Loucy (cell line): ENCODE data around the gene RAB3GAP1.

Experiments used
- H2AFZ ChIP-seq: fragments of 200-600 bp; sonication (generic); 2 replicates; pipeline ENCODE4 v1.6.0; 2016; ENCODE audit warnings: antibody characterized with exemption, mild to moderate bottlenecking, low read length, moderate library complexity
- H3F3A ChIP-seq: fragments of 200-600 bp; 2 replicates; pipeline ENCODE4 v1.6.0; 2016; ENCODE audit warnings: antibody characterized with exemption, low read depth, mild to moderate bottlenecking
- H3K27me3 ChIP-seq: fragments of 200-600 bp; sonication (generic); 2 replicates; pipeline ENCODE4 v1.6.1; 2014; ENCODE audit warnings: low read length, mild to moderate bottlenecking; ENCODE audit not compliant: insufficient read depth, poor library complexity, severe bottlenecking
- H3K36me3 ChIP-seq: fragments of 200-600 bp; sonication (generic); 2 replicates; pipeline ENCODE4 v1.6.1; 2016; ENCODE audit warnings: low read length; ENCODE audit not compliant: insufficient read depth
- H3K4me1 ChIP-seq: fragments of 200-600 bp; sonication (generic); 2 replicates; pipeline ENCODE4 v1.5.1; 2014; ENCODE audit warnings: low read length, mild to moderate bottlenecking; ENCODE audit not compliant: insufficient read depth, poor library complexity, severe bottlenecking
- H3K4me2 ChIP-seq: fragments of 200-600 bp; sonication (generic); 2 replicates; pipeline ENCODE4 v1.6.0; 2014; ENCODE audit warnings: antibody characterized with exemption, low read length, low read depth, mild to moderate bottlenecking; ENCODE audit not compliant: poor library complexity, severe bottlenecking
- H3K4me3 ChIP-seq: fragments of 200-600 bp; sonication (generic); 2 replicates; pipeline ENCODE4 v1.5.1; 2014; ENCODE audit warnings: low read length, mild to moderate bottlenecking, mixed read lengths; ENCODE audit not compliant: poor library complexity, severe bottlenecking
- H3K79me2 ChIP-seq: fragments of 200-600 bp; sonication (generic); 2 replicates; pipeline ENCODE4 v1.6.1; 2014; ENCODE audit warnings: low read length; ENCODE audit not compliant: insufficient read depth
- H3K9ac ChIP-seq: fragments of 200-600 bp; sonication (generic); 2 replicates; pipeline ENCODE4 v1.6.0; 2014; ENCODE audit warnings: mild to moderate bottlenecking, low read depth, low read length, moderate library complexity; ENCODE audit not compliant: poor library complexity, severe bottlenecking
- H3K9me2 ChIP-seq: fragments of 200-600 bp; sonication (generic); replicated peaks from 2 replicates; pipeline ENCODE4 v1.6.1; 2016; ENCODE audit warnings: low read depth, low read length, mixed read lengths
- H3K9me3 ChIP-seq: fragments of 200-600 bp; sonication (generic); 2 replicates; pipeline ENCODE4 v1.6.1; 2014; ENCODE audit warnings: mild to moderate bottlenecking, antibody characterized with exemption, low read length, low read depth; ENCODE audit not compliant: insufficient read depth
- H4K20me1 ChIP-seq: fragments of 200-600 bp; sonication (generic); 2 replicates; pipeline ENCODE4 v1.6.0; 2014; ENCODE audit warnings: antibody characterized with exemption, low read length, mild to moderate bottlenecking; ENCODE audit not compliant: insufficient read depth, poor library complexity, severe bottlenecking
- CTCF ChIP-seq: fragments of 200-600 bp; sonication (generic); conservative IDR thresholded peaks from 2 replicates; pipeline ENCODE4 v1.5.1; 2014; ENCODE audit warnings: mild to moderate bottlenecking, antibody characterized with exemption, low read length
- EZH2phosphoT487 ChIP-seq: fragments of 200-600 bp; IDR thresholded peaks from 2 replicates; pipeline ENCODE4 v1.6.1; 2018; ENCODE audit warnings: antibody characterized with exemption, mild to moderate bottlenecking, moderate library complexity, borderline replicate concordance

Gene RAB3GAP1

GRCh38 chr2:135066710-135067109 is 14.6 kb downstream of the RAB3GAP1 start:
- H3K9me2 ChIP-seq = no peaks in the 10 kb centered on the region
- peaks cover 14% of the 10 kb centered on the region for H3K4me1 ChIP-seq
- H3K9me3 ChIP-seq = peaks cover 9% of the 10 kb centered on the region
- H3K79me2 ChIP-seq = peaks cover 83% of the 10 kb centered on the region
- H4K20me1 ChIP-seq = peaks cover 9% of the 10 kb centered on the region
- H3K36me3 ChIP-seq = peaks cover 24% of the 10 kb centered on the region; the same call in 1 of the 2 replicates
- H3F3A ChIP-seq = no peaks in the 10 kb centered on the region
- no peak overlapping the region for H2AFZ ChIP-seq
- no peak overlapping the region for H3K4me2 ChIP-seq
- H3K27me3 ChIP-seq = no peaks in the 10 kb centered on the region
- TF ChIP-seq CTCF = no peak
- no peak for TF ChIP-seq EZH2phosphoT487
- no peak overlapping the region for H3K9ac ChIP-seq
- H3K4me3 ChIP-seq = no peak overlapping the region

- Histone ChIP-seq H3F3A (no peaks in the 10 kb centered on the region), H4K20me1 (peaks cover 6% of the 10 kb centered on the region), H3K4me3 (no peak overlapping the region), H2AFZ (no peak overlapping the region), H3K27me3 (no peaks in the 10 kb centered on the region), H3K4me2 (no peak overlapping the region), H3K4me1 (no peaks in the 10 kb centered on the region), H3K9me3 (peaks cover 23% of the 10 kb centered on the region), H3K9ac (no peak overlapping the region), H3K9me2 (no peaks in the 10 kb centered on the region), H3K36me3 (peaks cover 21% of the 10 kb centered on the region; the same call in 1 of the 2 replicates), H3K79me2 (peaks cover 44% of the 10 kb centered on the region)
- TF ChIP-seq CTCF (no peak), EZH2phosphoT487 (no peak)
Observed at GRCh38 chr2:135072125-135072997, 20.3 kb downstream of the RAB3GAP1 start.

GRCh38 chr2:135074216-135074615 is 22.1 kb downstream of the RAB3GAP1 start:
- no peaks in the 10 kb centered on the region for H3F3A ChIP-seq
- no peaks in the 10 kb centered on the region for H3K27me3 ChIP-seq
- peaks cover 33% of the 10 kb centered on the region; the same call in 1 of the 2 replicates for H3K79me2 ChIP-seq
- H3K4me2 ChIP-seq = no peak overlapping the region
- H3K9me2 ChIP-seq = no peaks in the 10 kb centered on the region
- no peak overlapping the region for H3K9ac ChIP-seq
- H3K36me3 ChIP-seq = peaks cover 20% of the 10 kb centered on the region; the same call in 1 of the 2 replicates
- H3K9me3 ChIP-seq = peaks cover 23% of the 10 kb centered on the region
- no peak for TF ChIP-seq CTCF
- no peak for TF ChIP-seq EZH2phosphoT487
- H4K20me1 ChIP-seq = peaks cover 2% of the 10 kb centered on the region
- no peak overlapping the region for H3K4me3 ChIP-seq
- H2AFZ ChIP-seq = no peak overlapping the region
- H3K4me1 ChIP-seq = no peaks in the 10 kb centered on the region
